K562 (cell line): ENCODE data around the gene AGA. TPM values are rescaled to one million over a fixed set of nuclear protein-coding genes. Genes with fewer than 3 reads are reported as not detected.

Experiments
- ATAC-seq: fragments of 200-7000 bp; cut with Tn5 transposase; 3 replicates; pipeline ENCODE4 v1.9.1; 2020; ENCODE audit warnings: moderate library complexity
- BruUV-seq: library from RNA; stranded (reverse); fragments of 400-500 nt; replicated peaks from 2 replicates; lab custom pipeline; 2021; lab: Mats Ljungman, UMichigan
- CTCF ChIA-PET: fragments of 300-600 bp; formaldehyde crosslinking; extraction: SDS; loops from one replicate; lab custom pipeline; 2021; ENCODE audit warnings: low intra/inter-chr PET ratio; lab: Yijun Ruan, JAX
- POLR2A ChIA-PET: fragments of 300-600, 350-650 bp; sonication (Branson Sonifier 250); formaldehyde crosslinking; extraction: SDS; loops from one replicate; lab custom pipeline; 2021; ENCODE audit warnings: antibody characterized with exemption, inconsistent platforms; lab: Yijun Ruan, JAX
- DNase-seq, 4 experiments: peaks; one replicate each; pipeline versions ENCODE4 v3.0.0 to v3.0.0-alpha.2; 2011 to 2018; ENCODE audit warnings: low spot score in 3 of 4, mixed read lengths in 3 of 4; ENCODE audit errors: extremely low read depth in 1 of 4
- FAIRE-seq: peaks from 2 replicates; lab custom pipeline; 2011; peaks lifted over from hg19 to GRCh38; lab: Jason Lieb, UNC
- H2AFZ ChIP-seq: 2 replicates; pipeline ENCODE4 v1.6.0; 2011; ENCODE audit warnings: low read depth, low read length, control low read depth, inconsistent platforms
- H3K27ac ChIP-seq: fragments of 200-600 bp; 3 replicates; pipeline ENCODE4 v1.8.0; 2011; ENCODE audit warnings: low read depth, mild to moderate bottlenecking, control low read depth, inconsistent platforms, low read length, moderate library complexity, mixed read lengths; ENCODE audit errors: extremely low read depth
- H3K27me3 ChIP-seq, 2 experiments: fragments of 300-600 bp in 1 of 2; 2 replicates in 1 of 2; 3 replicates in 1 of 2; pipeline versions ENCODE4 v1.6.0 to v1.8.0; 2011; ENCODE audit warnings: inconsistent platforms in 2 of 2, low read length in 2 of 2, mild to moderate bottlenecking in 1 of 2, mixed read lengths in 1 of 2, moderate library complexity in 1 of 2; ENCODE audit not compliant: control insufficient read depth in 2 of 2, insufficient read depth in 2 of 2
- H3K36me3 ChIP-seq: fragments of 300-600 bp; 3 replicates; pipeline ENCODE4 v1.8.0; 2011; ENCODE audit warnings: mild to moderate bottlenecking, low read length, inconsistent platforms; ENCODE audit not compliant: control insufficient read depth, insufficient read depth
- H3K4me1 ChIP-seq, 2 experiments: fragments of 200-600 bp in 1 of 2; replicated peaks in 1 of 2; 2 replicates in 1 of 2; 3 replicates in 1 of 2; pipeline versions ENCODE4 v1.5.1 to v1.8.0; 2011; ENCODE audit warnings: inconsistent platforms in 2 of 2, low read length in 2 of 2, mild to moderate bottlenecking in 1 of 2, mixed read lengths in 1 of 2, moderate library complexity in 1 of 2; ENCODE audit not compliant: control insufficient read depth in 2 of 2, insufficient read depth in 2 of 2
- H3K4me2 ChIP-seq: 2 replicates; pipeline ENCODE4 v1.6.1; 2011; ENCODE audit warnings: low read length, control low read depth, inconsistent platforms, mixed read lengths; ENCODE audit not compliant: insufficient read depth
- H3K4me3 ChIP-seq: fragments of 200-600 bp; sonication (generic), shearing (Covaris generic); 2 replicates; pipeline ENCODE4 v1.5.1; 2016; ENCODE audit warnings: control low read depth, inconsistent platforms
- H3K79me2 ChIP-seq: fragments of 200-600 bp; 3 replicates; pipeline ENCODE4 v1.8.0; 2011; ENCODE audit warnings: low read length, inconsistent platforms; ENCODE audit not compliant: control insufficient read depth, insufficient read depth
- H3K9ac ChIP-seq, 2 experiments: 2 replicates each; pipeline versions ENCODE4 v1.6.0 to v1.6.1; 2011; ENCODE audit warnings: low read depth in 2 of 2, low read length in 2 of 2, control low read depth in 1 of 2, inconsistent platforms in 1 of 2, mild to moderate bottlenecking in 1 of 2, mixed read lengths in 1 of 2; ENCODE audit not compliant: insufficient read depth in 1 of 2
- H3K9me1 ChIP-seq: one replicate; pipeline ENCODE4 v1.6.0; 2011; ENCODE audit warnings: inconsistent platforms, mild to moderate bottlenecking, low read length, moderate library complexity; ENCODE audit not compliant: control insufficient read depth, insufficient read depth
- H3K9me3 ChIP-seq: replicated peaks from 2 replicates; pipeline ENCODE4 v1.5.1; 2011; ENCODE audit warnings: low read depth, low read length, inconsistent platforms; ENCODE audit not compliant: control insufficient read depth, insufficient read depth
- H4K20me1 ChIP-seq: replicated peaks from 2 replicates; pipeline ENCODE4 v1.6.1; 2011; ENCODE audit warnings: low read length, inconsistent platforms, mixed read lengths; ENCODE audit not compliant: control insufficient read depth, insufficient read depth
- GATAD2A ChIP-seq: fragments of 450-650 bp; IDR thresholded peaks from 2 replicates; pipeline ENCODE4 v1.6.1; 2017
- MAFG ChIP-seq: fragments of 450-650 bp; conservative IDR thresholded peaks from 2 replicates; pipeline ENCODE4 v1.6.1; 2016; ENCODE audit warnings: missing genetic modification characterization, missing compliant biosample characterization
- NFYB ChIP-seq: IDR thresholded peaks from 2 replicates; pipeline ENCODE4 v1.6.1; 2011; ENCODE audit warnings: mild to moderate bottlenecking, moderate library complexity; ENCODE audit not compliant: insufficient read length; ENCODE audit errors: extremely low read depth
- SRSF7 ChIP-seq: fragments of 200-400 bp; formaldehyde crosslinking; optimal IDR thresholded peaks from 2 replicates; pipeline ENCODE3; 2017; ENCODE audit warnings: mild to moderate bottlenecking, low read depth, low read length
- TAL1 ChIP-seq: fragments of 450-650 bp; IDR thresholded peaks from 2 replicates; pipeline ENCODE4 v1.6.1; 2016; ENCODE audit warnings: mild to moderate bottlenecking
- XRCC5 ChIP-seq: fragments of 200-400 bp; formaldehyde crosslinking; IDR thresholded peaks from 2 replicates; pipeline ENCODE4 v1.6.1; 2017; ENCODE audit warnings: low read depth, mild to moderate bottlenecking, low read length
- ZC3H11A ChIP-seq: IDR thresholded peaks from 2 replicates; pipeline ENCODE4 v1.6.1; 2012; ENCODE audit warnings: low read depth, low read length, improper control_type of control experiment
- ZNF23 ChIP-seq: fragments of 250-450 bp; sonication (Bioruptor Pico); IDR thresholded peaks from 2 replicates; pipeline ENCODE4 v1.4.0; 2020; ENCODE audit warnings: mild to moderate bottlenecking
- ZNF583 ChIP-seq: fragments of 250-450 bp; sonication (Bioruptor Pico); IDR thresholded peaks from 2 replicates; pipeline ENCODE4 v1.4.0; 2020
- WGBS: fragments of 100-300 bp; shearing (Covaris generic); methylation state at CpG from one replicate; pipeline ENCODE4 v1.1.6; 2016; ENCODE audit warnings: low coverage, mixed read lengths; ENCODE audit not compliant: insufficient coverage; ENCODE audit errors: missing lambda C conversion rate; 5-methylcytosine and 5-hydroxymethylcytosine counted together
- in situ Hi-C: fragments of 300-500 bp; cut with MboI; formaldehyde crosslinking; loops from 4 replicates; pipeline ENCODE4 v1.15.0; 2018; ENCODE audit warnings: inconsistent platforms, mixed read lengths
- intact Hi-C: fragments of 100-400 bp; cut with micrococcal nuclease; formaldehyde crosslinking; loops from 2 replicates; pipeline ENCODE4 v1.14.2; 2022
- polyA plus RNA-seq, 8 experiments: library from polyadenylated mRNA; depleted of rRNA in 4 of 8; stranded (reverse) in 5 of 8; unstranded in 3 of 8; fragments of >200 nt; fragmentation: Nextera tagmentation in 2 of 8; fragmentation: Illumina TruSeq in 1 of 8; extraction: Ambion mirVana in 2 of 8; extraction: Trizol in 1 of 8; gene quantifications; 2 replicates each; pipeline versions ENCODE4 v1.2.1 to v1.2.3, GENCODE V29; 2011 to 2014; ENCODE audit warnings: inconsistent platforms in 1 of 8, missing spikeins in 1 of 8
- total RNA-seq, 7 experiments: library from RNA; depleted of rRNA in 6 of 7; stranded (reverse); fragments of >200 nt in 6 of 7; fragmentation: Illumina TruSeq in 2 of 7; extraction: Trizol in 2 of 7; gene quantifications; 2 replicates each; pipeline versions ENCODE4 v1.2.1 to v1.2.3, GENCODE V29; 2011 to 2021; ENCODE audit warnings: low replicate concordance in 1 of 7
- TF ChIP-seq, protein P1 (sequence below): fragments of 250-450 bp; sonication (Bioruptor Pico); IDR thresholded peaks from 2 replicates; pipeline ENCODE4 v1.5.0; 2020; ENCODE audit warnings: mild to moderate bottlenecking
- TF ChIP-seq, protein P2 (sequence below): sonication (generic); formaldehyde crosslinking; IDR thresholded peaks from 2 replicates; pipeline ENCODE4 v1.8.0; 2022; ENCODE audit warnings: mild to moderate bottlenecking, low read depth, missing genetic modification reagents
- TF ChIP-seq, protein P3 (sequence below): fragments of 450-650 bp; IDR thresholded peaks from 2 replicates; pipeline ENCODE4 v1.6.1; 2017; ENCODE audit warnings: antibody characterized with exemption
- TF ChIP-seq, protein P4 (sequence below): fragments of 450-650 bp; formaldehyde crosslinking; IDR thresholded peaks from 2 replicates; pipeline ENCODE4 v1.4.0; 2022; ENCODE audit warnings: missing genetic modification characterization
- TF ChIP-seq, protein P5 (sequence below): sonication (generic); formaldehyde crosslinking; IDR thresholded peaks from 2 replicates; pipeline ENCODE4 v1.8.0; 2023; ENCODE audit warnings: mild to moderate bottlenecking, missing genetic modification reagents

The AGA gene
- total and polyA plus RNA-seq, 9 of the 15 experiments (the other 6 are each of a cell fraction or from before 2014, with no cell fraction given), result 8.5 to 25.0 (median 12.6) TPM

DNA sequence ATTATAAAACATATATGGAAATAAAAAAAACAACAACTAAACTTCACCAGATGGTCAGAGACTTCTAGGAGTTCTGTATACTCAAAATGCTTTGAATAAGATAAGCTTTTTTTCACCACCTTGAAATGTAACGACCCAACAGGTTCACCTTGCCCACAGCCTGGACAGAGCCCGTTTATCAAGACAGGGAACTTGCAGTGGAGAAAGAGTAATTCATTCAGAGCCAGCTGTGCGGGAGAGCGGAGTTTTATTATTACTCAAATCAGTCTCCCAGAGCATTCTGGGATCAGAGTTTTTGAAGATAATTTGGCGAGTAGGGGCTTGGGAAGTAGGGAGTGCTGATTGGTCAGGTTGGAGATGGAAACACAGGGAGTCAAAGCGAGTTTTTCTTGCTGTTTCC lies 38.5 kb downstream of the AGA start:
- POLR2A ChIA-PET, result no interaction called here
- Histone ChIP-seq H3K79me2 (no peaks in the 10 kb centered on the region), H3K4me1 (peaks cover 0 to 3% of the 10 kb centered on the region in 2 experiments; a peak in 1 of 5 replicates), H3K4me2 (no peak overlapping the region), H4K20me1 (no peaks in the 10 kb centered on the region), H3K9ac (no peak overlapping the region), H3K9me1 (no peaks in the 10 kb centered on the region), H3K27ac (no peak overlapping the region), H3K27me3 (peaks cover 11 to 18% of the 10 kb centered on the region in 2 experiments; a peak in 4 of 5 replicates), H3K9me3 (no peaks in the 10 kb centered on the region), H3K4me3 (no peak overlapping the region), H2AFZ (no peak overlapping the region), H3K36me3 (no peaks in the 10 kb centered on the region)
- in situ Hi-C loops, result no loop called here
- CTCF ChIA-PET, result no interaction called here
- no peak for DNase-seq
- no peak for FAIRE-seq
- BruUV-seq, result no TSS peak
- no peak for ATAC-seq
- WGBS, result 5% methylated on average over 6 of the region's 6 CpGs
- intact Hi-C loops, result no loop called here
- no peak for TF ChIP-seq ZNF583 (CRISPR knock-in tag)
- TF ChIP-seq, protein P1, sequence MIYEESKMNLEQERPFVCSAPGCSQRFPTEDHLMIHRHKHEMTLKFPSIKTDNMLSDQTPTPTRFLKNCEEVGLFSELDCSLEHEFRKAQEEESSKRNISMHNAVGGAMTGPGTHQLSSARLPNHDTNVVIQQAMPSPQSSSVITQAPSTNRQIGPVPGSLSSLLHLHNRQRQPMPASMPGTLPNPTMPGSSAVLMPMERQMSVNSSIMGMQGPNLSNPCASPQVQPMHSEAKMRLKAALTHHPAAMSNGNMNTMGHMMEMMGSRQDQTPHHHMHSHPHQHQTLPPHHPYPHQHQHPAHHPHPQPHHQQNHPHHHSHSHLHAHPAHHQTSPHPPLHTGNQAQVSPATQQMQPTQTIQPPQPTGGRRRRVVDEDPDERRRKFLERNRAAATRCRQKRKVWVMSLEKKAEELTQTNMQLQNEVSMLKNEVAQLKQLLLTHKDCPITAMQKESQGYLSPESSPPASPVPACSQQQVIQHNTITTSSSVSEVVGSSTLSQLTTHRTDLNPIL (CRISPR knock-in tag), result no peak
- no peak for TF ChIP-seq NFYB
- TF ChIP-seq SRSF7, result no peak
- TF ChIP-seq ZC3H11A, result no peak
- TF ChIP-seq XRCC5, result no peak
- no peak for TF ChIP-seq MAFG
- no peak for TF ChIP-seq ZNF23 (CRISPR knock-in tag)
- TF ChIP-seq, protein P2, sequence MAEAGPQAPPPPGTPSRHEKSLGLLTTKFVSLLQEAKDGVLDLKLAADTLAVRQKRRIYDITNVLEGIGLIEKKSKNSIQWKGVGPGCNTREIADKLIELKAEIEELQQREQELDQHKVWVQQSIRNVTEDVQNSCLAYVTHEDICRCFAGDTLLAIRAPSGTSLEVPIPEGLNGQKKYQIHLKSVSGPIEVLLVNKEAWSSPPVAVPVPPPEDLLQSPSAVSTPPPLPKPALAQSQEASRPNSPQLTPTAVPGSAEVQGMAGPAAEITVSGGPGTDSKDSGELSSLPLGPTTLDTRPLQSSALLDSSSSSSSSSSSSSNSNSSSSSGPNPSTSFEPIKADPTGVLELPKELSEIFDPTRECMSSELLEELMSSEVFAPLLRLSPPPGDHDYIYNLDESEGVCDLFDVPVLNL, result no peak
- no peak for TF ChIP-seq TAL1
- TF ChIP-seq GATAD2A, result no peak
- TF ChIP-seq, protein P3, sequence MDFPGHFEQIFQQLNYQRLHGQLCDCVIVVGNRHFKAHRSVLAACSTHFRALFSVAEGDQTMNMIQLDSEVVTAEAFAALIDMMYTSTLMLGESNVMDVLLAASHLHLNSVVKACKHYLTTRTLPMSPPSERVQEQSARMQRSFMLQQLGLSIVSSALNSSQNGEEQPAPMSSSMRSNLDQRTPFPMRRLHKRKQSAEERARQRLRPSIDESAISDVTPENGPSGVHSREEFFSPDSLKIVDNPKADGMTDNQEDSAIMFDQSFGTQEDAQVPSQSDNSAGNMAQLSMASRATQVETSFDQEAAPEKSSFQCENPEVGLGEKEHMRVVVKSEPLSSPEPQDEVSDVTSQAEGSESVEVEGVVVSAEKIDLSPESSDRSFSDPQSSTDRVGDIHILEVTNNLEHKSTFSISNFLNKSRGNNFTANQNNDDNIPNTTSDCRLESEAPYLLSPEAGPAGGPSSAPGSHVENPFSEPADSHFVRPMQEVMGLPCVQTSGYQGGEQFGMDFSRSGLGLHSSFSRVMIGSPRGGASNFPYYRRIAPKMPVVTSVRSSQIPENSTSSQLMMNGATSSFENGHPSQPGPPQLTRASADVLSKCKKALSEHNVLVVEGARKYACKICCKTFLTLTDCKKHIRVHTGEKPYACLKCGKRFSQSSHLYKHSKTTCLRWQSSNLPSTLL, result no peak
- TF ChIP-seq, protein P4, sequence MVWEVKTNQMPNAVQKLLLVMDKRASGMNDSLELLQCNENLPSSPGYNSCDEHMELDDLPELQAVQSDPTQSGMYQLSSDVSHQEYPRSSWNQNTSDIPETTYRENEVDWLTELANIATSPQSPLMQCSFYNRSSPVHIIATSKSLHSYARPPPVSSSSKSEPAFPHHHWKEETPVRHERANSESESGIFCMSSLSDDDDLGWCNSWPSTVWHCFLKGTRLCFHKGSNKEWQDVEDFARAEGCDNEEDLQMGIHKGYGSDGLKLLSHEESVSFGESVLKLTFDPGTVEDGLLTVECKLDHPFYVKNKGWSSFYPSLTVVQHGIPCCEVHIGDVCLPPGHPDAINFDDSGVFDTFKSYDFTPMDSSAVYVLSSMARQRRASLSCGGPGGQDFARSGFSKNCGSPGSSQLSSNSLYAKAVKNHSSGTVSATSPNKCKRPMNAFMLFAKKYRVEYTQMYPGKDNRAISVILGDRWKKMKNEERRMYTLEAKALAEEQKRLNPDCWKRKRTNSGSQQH (CRISPR knock-in tag), result no peak
- TF ChIP-seq, protein P5, sequence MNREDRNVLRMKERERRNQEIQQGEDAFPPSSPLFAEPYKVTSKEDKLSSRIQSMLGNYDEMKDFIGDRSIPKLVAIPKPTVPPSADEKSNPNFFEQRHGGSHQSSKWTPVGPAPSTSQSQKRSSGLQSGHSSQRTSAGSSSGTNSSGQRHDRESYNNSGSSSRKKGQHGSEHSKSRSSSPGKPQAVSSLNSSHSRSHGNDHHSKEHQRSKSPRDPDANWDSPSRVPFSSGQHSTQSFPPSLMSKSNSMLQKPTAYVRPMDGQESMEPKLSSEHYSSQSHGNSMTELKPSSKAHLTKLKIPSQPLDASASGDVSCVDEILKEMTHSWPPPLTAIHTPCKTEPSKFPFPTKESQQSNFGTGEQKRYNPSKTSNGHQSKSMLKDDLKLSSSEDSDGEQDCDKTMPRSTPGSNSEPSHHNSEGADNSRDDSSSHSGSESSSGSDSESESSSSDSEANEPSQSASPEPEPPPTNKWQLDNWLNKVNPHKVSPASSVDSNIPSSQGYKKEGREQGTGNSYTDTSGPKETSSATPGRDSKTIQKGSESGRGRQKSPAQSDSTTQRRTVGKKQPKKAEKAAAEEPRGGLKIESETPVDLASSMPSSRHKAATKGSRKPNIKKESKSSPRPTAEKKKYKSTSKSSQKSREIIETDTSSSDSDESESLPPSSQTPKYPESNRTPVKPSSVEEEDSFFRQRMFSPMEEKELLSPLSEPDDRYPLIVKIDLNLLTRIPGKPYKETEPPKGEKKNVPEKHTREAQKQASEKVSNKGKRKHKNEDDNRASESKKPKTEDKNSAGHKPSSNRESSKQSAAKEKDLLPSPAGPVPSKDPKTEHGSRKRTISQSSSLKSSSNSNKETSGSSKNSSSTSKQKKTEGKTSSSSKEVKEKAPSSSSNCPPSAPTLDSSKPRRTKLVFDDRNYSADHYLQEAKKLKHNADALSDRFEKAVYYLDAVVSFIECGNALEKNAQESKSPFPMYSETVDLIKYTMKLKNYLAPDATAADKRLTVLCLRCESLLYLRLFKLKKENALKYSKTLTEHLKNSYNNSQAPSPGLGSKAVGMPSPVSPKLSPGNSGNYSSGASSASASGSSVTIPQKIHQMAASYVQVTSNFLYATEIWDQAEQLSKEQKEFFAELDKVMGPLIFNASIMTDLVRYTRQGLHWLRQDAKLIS (CRISPR knock-in tag), result no peak
